A673 (cell line): ENCODE measurements around the gene MAML1.

Experiments
- EZH2 ChIP-seq: fragments of 200-600 bp; sonication (generic); IDR thresholded peaks from 2 replicates; pipeline ENCODE4 v1.6.1; 2017; ENCODE audit warnings: borderline replicate concordance, low read depth, mild to moderate bottlenecking, mixed read lengths, antibody characterized with exemption, low read length; ENCODE audit not compliant: poor library complexity, severe bottlenecking
- TF ChIP-seq, protein P1 (sequence below): fragments of 300-800, 200-600 bp; sonication (generic); conservative IDR thresholded peaks from 2 replicates; pipeline ENCODE4 v1.5.1; 2017; ENCODE audit warnings: low read depth, mild to moderate bottlenecking, antibody characterized with exemption, low read length, moderate library complexity, mixed read lengths

DNA sequence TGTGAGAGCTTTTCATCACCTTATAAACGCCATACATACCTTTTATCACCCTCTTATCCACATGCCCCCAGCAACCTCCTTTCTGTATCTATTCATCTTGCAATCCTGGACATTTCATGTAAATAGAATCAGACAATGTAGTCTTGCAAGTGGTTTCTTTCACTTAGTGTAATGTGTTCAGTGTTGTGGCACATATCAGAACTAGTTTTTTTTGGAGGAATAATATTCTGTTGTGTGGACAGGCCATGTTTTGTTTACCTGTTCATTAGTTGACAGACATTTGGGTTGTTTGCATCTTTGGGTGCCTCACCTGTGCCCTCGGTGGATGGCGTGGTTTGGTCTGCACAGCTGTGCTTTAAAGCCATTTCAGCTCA, 89.4 kb downstream of the MAML1 start:
- TF ChIP-seq, protein P1, sequence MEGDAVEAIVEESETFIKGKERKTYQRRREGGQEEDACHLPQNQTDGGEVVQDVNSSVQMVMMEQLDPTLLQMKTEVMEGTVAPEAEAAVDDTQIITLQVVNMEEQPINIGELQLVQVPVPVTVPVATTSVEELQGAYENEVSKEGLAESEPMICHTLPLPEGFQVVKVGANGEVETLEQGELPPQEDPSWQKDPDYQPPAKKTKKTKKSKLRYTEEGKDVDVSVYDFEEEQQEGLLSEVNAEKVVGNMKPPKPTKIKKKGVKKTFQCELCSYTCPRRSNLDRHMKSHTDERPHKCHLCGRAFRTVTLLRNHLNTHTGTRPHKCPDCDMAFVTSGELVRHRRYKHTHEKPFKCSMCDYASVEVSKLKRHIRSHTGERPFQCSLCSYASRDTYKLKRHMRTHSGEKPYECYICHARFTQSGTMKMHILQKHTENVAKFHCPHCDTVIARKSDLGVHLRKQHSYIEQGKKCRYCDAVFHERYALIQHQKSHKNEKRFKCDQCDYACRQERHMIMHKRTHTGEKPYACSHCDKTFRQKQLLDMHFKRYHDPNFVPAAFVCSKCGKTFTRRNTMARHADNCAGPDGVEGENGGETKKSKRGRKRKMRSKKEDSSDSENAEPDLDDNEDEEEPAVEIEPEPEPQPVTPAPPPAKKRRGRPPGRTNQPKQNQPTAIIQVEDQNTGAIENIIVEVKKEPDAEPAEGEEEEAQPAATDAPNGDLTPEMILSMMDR = no peak
- no peak for TF ChIP-seq EZH2
